ENCODE measurements around the gene DUS2.

Gene DUS2

GRCh38 chr16:68046106-68046505 lies 23.0 kb downstream of the DUS2 start:
- DNase-seq (ENCODE audit: low read depth) = no peak

- no peak for DNase-seq (ENCODE audit: low read depth)
Measured at GRCh38 chr16:68047987-68048386, 24.9 kb downstream of the DUS2 start.

- DNase-seq (ENCODE audit: low read depth) = no peak
Measured at GRCh38 chr16:68049449-68049848, 26.4 kb downstream of the DUS2 start.

- DNase-seq (ENCODE audit: low read depth) = no peak
Measured at GRCh38 chr16:68055395-68055794, 32.3 kb downstream of the DUS2 start.

- no peak for DNase-seq (ENCODE audit: low read depth)
Measured at GRCh38 chr16:68059804-68060203, 36.7 kb downstream of the DUS2 start.

GRCh38 chr16:68061396-68061795 lies 38.3 kb downstream of the DUS2 start:
- no peak for DNase-seq (ENCODE audit: low read depth)

- no peak for DNase-seq (ENCODE audit: low read depth)
Measured at GRCh38 chr16:68062910-68063393, 39.9 kb downstream of the DUS2 start.

- DNase-seq (ENCODE audit: low read depth) = peak; percentile 55
Measured at GRCh38 chr16:68064791-68065365, 41.8 kb downstream of the DUS2 start.

- no peak for DNase-seq (ENCODE audit: low read depth)
Measured at GRCh38 chr16:68065716-68066305, 42.7 kb downstream of the DUS2 start.

GRCh38 chr16:68066763-68067162 lies 43.7 kb downstream of the DUS2 start:
- no peak for DNase-seq (ENCODE audit: low read depth)

- no peak for DNase-seq (ENCODE audit: low read depth)
Measured at GRCh38 chr16:68068926-68069325, 45.8 kb downstream of the DUS2 start.

- no peak for DNase-seq (ENCODE audit: low read depth)
Measured at GRCh38 chr16:68069511-68070248, 46.6 kb downstream of the DUS2 start.

- DNase-seq (ENCODE audit: low read depth) = no peak
Measured at GRCh38 chr16:68070249-68070730, 47.2 kb downstream of the DUS2 start.

- DNase-seq (ENCODE audit: low read depth) = no peak
Measured at GRCh38 chr16:68070806-68071517, 47.9 kb downstream of the DUS2 start.

GRCh38 chr16:68071518-68071901 lies 48.4 kb downstream of the DUS2 start:
- no peak for DNase-seq (ENCODE audit: low read depth)

GRCh38 chr16:68072038-68072695 lies 49.1 kb downstream of the DUS2 start:
- no peak for DNase-seq (ENCODE audit: low read depth)

GRCh38 chr16:68073902-68074760 lies 51.0 kb downstream of the DUS2 start:
- DNase-seq (ENCODE audit: low read depth) = no peak

- DNase-seq (ENCODE audit: low read depth) = no peak
Measured at GRCh38 chr16:68074850-68075555, 51.9 kb downstream of the DUS2 start.

- no peak for DNase-seq (ENCODE audit: low read depth)
Measured at GRCh38 chr16:68075980-68076379, 52.9 kb downstream of the DUS2 start.

- no peak for DNase-seq (ENCODE audit: low read depth)
Measured at GRCh38 chr16:68076560-68076959, 53.5 kb downstream of the DUS2 start.

Measured in T follicular helper cell (primary cell).